Tongue (tissue), 2 donors: ENCODE measurements around the gene LFNG. TPM values are rescaled to one million over a fixed set of nuclear protein-coding genes. Genes with fewer than 3 reads are reported as not detected.

ENCODE experiments used
- DNase-seq: peaks from one replicate; pipeline ENCODE4 v3.0.0-alpha.2; 2015
- total RNA-seq: library from RNA; depleted of rRNA; stranded (reverse); fragments of >200 nt; gene quantifications from one replicate; pipeline ENCODE4 v1.2.3, GENCODE V29; 2014

The LFNG gene
- total RNA-seq, 1 donor from 2014 or later, result 26.0 TPM

GRCh38 chr7:2517678-2518507, 1.7 kb upstream of the LFNG start:
- peak; percentile 56 for DNase-seq

- DNase-seq, result peak; percentile 77
Measured at GRCh38 chr7:2518737-2519118, 846 bp upstream of the LFNG start.

- no peak for DNase-seq
Measured at GRCh38 chr7:2520131-2520760, 672 bp downstream of the LFNG start.

GRCh38 chr7:2520761-2521290, 1.3 kb downstream of the LFNG start:
- no peak for DNase-seq

- no peak for DNase-seq
Measured at GRCh38 chr7:2521341-2521745, 1.8 kb downstream of the LFNG start.

GRCh38 chr7:2521952-2522591, 2.5 kb downstream of the LFNG start:
- DNase-seq, result no peak

GRCh38 chr7:2522780-2523433, 3.3 kb downstream of the LFNG start:
- peak; percentile 72 for DNase-seq

GRCh38 chr7:2523461-2523936, 3.9 kb downstream of the LFNG start:
- peak; percentile 67 for DNase-seq

- peak; percentile 74 for DNase-seq
Measured at GRCh38 chr7:2523941-2524807, 4.6 kb downstream of the LFNG start.

- peak; percentile 67 for DNase-seq
Measured at GRCh38 chr7:2524808-2525657, 5.5 kb downstream of the LFNG start.

- DNase-seq, result no peak
Measured at GRCh38 chr7:2525658-2526630, 6.4 kb downstream of the LFNG start.

GRCh38 chr7:2526659-2527504, 7.3 kb downstream of the LFNG start:
- no peak for DNase-seq

- DNase-seq, result no peak
Measured at GRCh38 chr7:2527505-2528467, 8.2 kb downstream of the LFNG start.

- no peak for DNase-seq
Measured at GRCh38 chr7:2528481-2529095, 9.0 kb downstream of the LFNG start.

GRCh38 chr7:2529161-2530070, 9.8 kb downstream of the LFNG start:
- DNase-seq, result no peak
